ENCODE data around the gene PTPRN2. TPM values are rescaled to one million over a fixed set of nuclear protein-coding genes. Genes with fewer than 3 reads are reported as not detected.

Gene PTPRN2
- total RNA-seq, 1 experiment from 2014 or later = not detected

DNA sequence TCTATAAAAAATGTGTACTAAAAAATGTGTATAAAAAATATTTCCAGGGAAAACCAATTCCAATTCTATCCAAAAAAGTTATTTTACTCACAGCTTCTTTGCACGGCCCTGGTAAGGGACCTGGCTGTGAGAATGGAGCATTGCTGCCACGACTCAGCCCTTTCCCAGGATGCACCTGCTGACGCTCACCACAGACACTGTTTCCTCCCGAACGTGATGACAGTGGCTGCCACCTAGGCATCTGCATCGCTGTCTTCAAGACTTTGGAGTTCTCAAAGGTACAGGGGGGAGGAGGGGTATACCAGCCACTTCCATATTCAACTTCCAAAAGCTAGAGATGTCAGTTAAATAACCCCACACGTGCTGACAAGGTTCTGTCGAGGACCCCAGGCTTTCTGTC is 23.9 kb upstream of the PTPRN2 start:
- Histone ChIP-seq H4K20me1 (ENCODE audit: insufficient read depth) (no peaks in the 10 kb centered on the region), H3K36me3 (ENCODE audit: low read depth) (no peaks in the 10 kb centered on the region), H3K9me2 (ENCODE audit: insufficient read depth) (no peaks in the 10 kb centered on the region), H3K4me1 (replicated peaks; ENCODE audit: insufficient read depth) (no peaks in the 10 kb centered on the region), H2AFZ (no peak overlapping the region), H3K4me3 (no peak overlapping the region), H3K9me3 (ENCODE audit: insufficient read depth, low read depth) (no peaks in the 10 kb centered on the region), H3K27me3 (ENCODE audit: insufficient read depth, low read depth) (no peaks in the 10 kb centered on the region), H3K79me2 (ENCODE audit: low read depth) (no peaks in the 10 kb centered on the region), H3F3A (ENCODE audit: insufficient read depth, low read depth) (peaks cover 10% of the 10 kb centered on the region), H3K4me2 (no peak overlapping the region), H3K27ac (no peak overlapping the region)
- intact Hi-C loops (cut with micrococcal nuclease; ENCODE audit: unreplicated experiment) = no loop called here
- DNase-seq = no peak
- ChIA-PET POLR2A (ENCODE audit: unreplicated experiment) (no interaction called here), CTCF (no interaction called here)
- no peak for TF ChIP-seq EZH2 (IDR thresholded peaks at IDR 0.05; ENCODE audit: low read depth)
- TF ChIP-seq, protein P1, sequence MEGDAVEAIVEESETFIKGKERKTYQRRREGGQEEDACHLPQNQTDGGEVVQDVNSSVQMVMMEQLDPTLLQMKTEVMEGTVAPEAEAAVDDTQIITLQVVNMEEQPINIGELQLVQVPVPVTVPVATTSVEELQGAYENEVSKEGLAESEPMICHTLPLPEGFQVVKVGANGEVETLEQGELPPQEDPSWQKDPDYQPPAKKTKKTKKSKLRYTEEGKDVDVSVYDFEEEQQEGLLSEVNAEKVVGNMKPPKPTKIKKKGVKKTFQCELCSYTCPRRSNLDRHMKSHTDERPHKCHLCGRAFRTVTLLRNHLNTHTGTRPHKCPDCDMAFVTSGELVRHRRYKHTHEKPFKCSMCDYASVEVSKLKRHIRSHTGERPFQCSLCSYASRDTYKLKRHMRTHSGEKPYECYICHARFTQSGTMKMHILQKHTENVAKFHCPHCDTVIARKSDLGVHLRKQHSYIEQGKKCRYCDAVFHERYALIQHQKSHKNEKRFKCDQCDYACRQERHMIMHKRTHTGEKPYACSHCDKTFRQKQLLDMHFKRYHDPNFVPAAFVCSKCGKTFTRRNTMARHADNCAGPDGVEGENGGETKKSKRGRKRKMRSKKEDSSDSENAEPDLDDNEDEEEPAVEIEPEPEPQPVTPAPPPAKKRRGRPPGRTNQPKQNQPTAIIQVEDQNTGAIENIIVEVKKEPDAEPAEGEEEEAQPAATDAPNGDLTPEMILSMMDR (conservative IDR thresholded peaks at IDR 0.05) = no peak
- no TSS peak for BruUV-seq (replicated peaks)

DNA sequence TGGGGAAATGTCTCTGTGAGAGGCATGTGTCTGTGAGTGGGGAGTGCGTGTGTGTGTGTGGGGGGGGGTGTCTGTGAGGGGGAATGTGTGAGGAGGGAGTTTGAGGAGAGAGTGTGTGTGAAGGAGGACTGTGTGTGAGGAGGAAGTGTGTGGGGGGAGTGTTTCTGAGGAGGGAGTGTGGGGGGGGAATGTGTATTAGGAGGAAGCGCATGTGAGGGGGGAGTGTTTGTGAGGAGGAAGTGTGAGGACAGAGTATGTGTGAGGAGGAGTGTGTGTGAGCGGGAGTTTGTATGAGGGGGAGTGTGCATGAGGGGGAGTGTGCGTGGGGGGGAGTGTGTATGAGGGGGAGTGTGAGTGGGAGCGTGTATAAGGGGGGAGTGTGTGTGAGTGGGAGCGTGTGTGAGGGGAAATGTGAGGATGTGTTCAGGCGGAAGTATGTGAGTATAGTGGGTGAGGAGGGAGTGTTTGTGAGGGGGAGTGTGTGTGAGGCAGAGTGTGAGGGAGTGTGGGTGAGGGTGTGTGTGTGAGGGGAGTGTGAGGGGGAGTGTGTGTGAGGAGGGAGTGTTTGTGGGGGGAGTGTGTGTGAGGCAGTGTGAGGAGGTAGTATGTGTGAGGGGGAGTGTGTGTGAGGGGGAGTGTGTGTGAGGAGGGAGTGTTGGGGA is 21.8 kb upstream of the PTPRN2 start:
- Histone ChIP-seq H2AFZ (no peak overlapping the region), H3K27me3 (ENCODE audit: insufficient read depth, low read depth) (no peaks in the 10 kb centered on the region), H3K36me3 (ENCODE audit: low read depth) (no peaks in the 10 kb centered on the region), H3K4me2 (no peak overlapping the region), H3K27ac (no peak overlapping the region), H3K79me2 (ENCODE audit: low read depth) (no peaks in the 10 kb centered on the region), H3K9me2 (ENCODE audit: insufficient read depth) (no peaks in the 10 kb centered on the region), H3K4me3 (no peak overlapping the region), H4K20me1 (ENCODE audit: insufficient read depth) (no peaks in the 10 kb centered on the region), H3K4me1 (replicated peaks; ENCODE audit: insufficient read depth) (no peaks in the 10 kb centered on the region), H3F3A (ENCODE audit: insufficient read depth, low read depth) (peaks cover 5% of the 10 kb centered on the region; the same call in 1 of the 2 replicates), H3K9me3 (ENCODE audit: insufficient read depth, low read depth) (no peaks in the 10 kb centered on the region)
- DNase-seq = no peak
- ChIA-PET POLR2A (ENCODE audit: unreplicated experiment) (no interaction called here), CTCF (no interaction called here)
- intact Hi-C loops (cut with micrococcal nuclease; ENCODE audit: unreplicated experiment) = no loop called here
- TF ChIP-seq, protein P1 (conservative IDR thresholded peaks at IDR 0.05) = no peak
- no peak for TF ChIP-seq EZH2 (IDR thresholded peaks at IDR 0.05; ENCODE audit: low read depth)
- BruUV-seq (replicated peaks) = no TSS peak

DNA sequence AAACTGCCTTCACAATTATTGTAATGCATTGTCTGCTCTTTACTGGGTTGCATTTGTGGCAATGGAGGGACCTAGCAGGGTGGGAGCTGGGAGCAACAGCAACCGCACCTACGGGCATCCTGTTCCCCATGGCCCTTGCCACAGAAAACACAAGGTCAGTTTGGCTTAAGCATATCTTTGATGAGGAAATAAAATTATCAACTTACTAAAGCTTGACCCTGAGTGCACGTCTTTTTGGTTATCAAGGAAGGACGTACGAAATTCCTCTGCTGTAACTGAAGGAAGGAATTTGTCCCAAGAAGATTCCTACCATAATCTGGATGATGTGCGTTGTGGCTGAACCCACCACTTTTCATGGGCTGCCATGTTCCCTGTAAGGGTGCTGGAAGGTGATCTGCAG is 19.9 kb upstream of the PTPRN2 start:
- no peaks in the 10 kb centered on the region for H3K4me1 ChIP-seq (replicated peaks; ENCODE audit: insufficient read depth)
- H3K27me3 ChIP-seq (ENCODE audit: insufficient read depth, low read depth) = no peaks in the 10 kb centered on the region
- no peak overlapping the region for H3K27ac ChIP-seq
- H3K4me2 ChIP-seq = no peak overlapping the region
- intact Hi-C loops (cut with micrococcal nuclease; ENCODE audit: unreplicated experiment) = no loop called here
- H3K9me3 ChIP-seq (ENCODE audit: insufficient read depth, low read depth) = no peaks in the 10 kb centered on the region
- no peaks in the 10 kb centered on the region for H3F3A ChIP-seq (ENCODE audit: insufficient read depth, low read depth)
- ChIA-PET POLR2A (ENCODE audit: unreplicated experiment) (no interaction called here), CTCF (no interaction called here)
- H3K36me3 ChIP-seq (ENCODE audit: low read depth) = no peaks in the 10 kb centered on the region
- no peak overlapping the region for H3K4me3 ChIP-seq
- no peak for DNase-seq
- no peaks in the 10 kb centered on the region for H3K79me2 ChIP-seq (ENCODE audit: low read depth)
- H4K20me1 ChIP-seq (ENCODE audit: insufficient read depth) = no peaks in the 10 kb centered on the region
- TF ChIP-seq, protein P1 (conservative IDR thresholded peaks at IDR 0.05) = no peak
- no peak for TF ChIP-seq EZH2 (IDR thresholded peaks at IDR 0.05; ENCODE audit: low read depth)
- no peaks in the 10 kb centered on the region for H3K9me2 ChIP-seq (ENCODE audit: insufficient read depth)
- no peak overlapping the region for H2AFZ ChIP-seq
- BruUV-seq (replicated peaks) = no TSS peak

All from PC-9 (cell line).